ENCODE data around the gene DPYSL4.

DNA sequence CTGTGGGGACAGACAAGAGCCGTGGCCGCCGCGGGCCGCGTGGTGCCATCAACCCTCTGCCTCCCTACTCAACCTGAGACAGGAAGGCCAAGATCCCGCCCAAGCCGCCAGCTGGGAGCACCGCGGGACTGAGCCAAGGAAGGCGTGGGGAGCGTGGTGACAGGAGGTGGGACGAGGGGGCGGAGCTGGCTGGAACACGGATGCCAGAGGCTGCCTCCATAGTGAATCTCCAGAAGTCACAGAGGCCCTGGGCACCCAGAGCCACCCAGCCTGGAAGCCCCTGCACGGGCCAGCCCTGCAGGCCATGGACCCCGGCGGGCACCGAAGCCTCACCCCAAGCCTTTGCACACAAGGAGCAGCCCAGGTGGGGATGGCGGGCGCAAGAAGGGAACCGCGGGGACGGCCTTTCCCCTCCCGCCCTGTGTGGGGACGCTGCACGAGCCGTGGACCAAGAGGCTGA, 18.1 kb upstream of the DPYSL4 start:
- no peak for TF ChIP-seq POLR2A (IDR thresholded peaks at IDR 0.05)
- TF ChIP-seq, protein P1, sequence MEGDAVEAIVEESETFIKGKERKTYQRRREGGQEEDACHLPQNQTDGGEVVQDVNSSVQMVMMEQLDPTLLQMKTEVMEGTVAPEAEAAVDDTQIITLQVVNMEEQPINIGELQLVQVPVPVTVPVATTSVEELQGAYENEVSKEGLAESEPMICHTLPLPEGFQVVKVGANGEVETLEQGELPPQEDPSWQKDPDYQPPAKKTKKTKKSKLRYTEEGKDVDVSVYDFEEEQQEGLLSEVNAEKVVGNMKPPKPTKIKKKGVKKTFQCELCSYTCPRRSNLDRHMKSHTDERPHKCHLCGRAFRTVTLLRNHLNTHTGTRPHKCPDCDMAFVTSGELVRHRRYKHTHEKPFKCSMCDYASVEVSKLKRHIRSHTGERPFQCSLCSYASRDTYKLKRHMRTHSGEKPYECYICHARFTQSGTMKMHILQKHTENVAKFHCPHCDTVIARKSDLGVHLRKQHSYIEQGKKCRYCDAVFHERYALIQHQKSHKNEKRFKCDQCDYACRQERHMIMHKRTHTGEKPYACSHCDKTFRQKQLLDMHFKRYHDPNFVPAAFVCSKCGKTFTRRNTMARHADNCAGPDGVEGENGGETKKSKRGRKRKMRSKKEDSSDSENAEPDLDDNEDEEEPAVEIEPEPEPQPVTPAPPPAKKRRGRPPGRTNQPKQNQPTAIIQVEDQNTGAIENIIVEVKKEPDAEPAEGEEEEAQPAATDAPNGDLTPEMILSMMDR (IDR thresholded peaks at IDR 0.05), result no peak

All from right lobe of liver (tissue), 4 donors.